H1 (cell line): ENCODE data around the gene MADD. TPM values are rescaled to one million over a fixed set of nuclear protein-coding genes. Genes with fewer than 3 reads are reported as not detected.

Experiments used
- CBX5 ChIP-seq: fragments of 300-800, 300-1000 bp; sonication (generic); IDR thresholded peaks from 2 replicates; pipeline ENCODE4 v1.7.1; 2016; ENCODE audit warnings: antibody characterized with exemption, low read length, low read depth
- polyA plus RNA-seq, 7 experiments: library from polyadenylated mRNA; depleted of rRNA in 3 of 7; stranded (reverse) in 5 of 7; unstranded in 2 of 7; fragments of >200 nt in 5 of 7; fragments of 200-250 nt in 2 of 7; gene quantifications; 1 replicate in 5 of 7; 2 replicates in 1 of 7; 4 replicates in 1 of 7; pipeline versions ENCODE4 v1.2.1 to v1.2.3, GENCODE V29; 2011 to 2013; ENCODE audit warnings: missing spikeins in 2 of 7, mixed read lengths in 2 of 7
- total RNA-seq: library from RNA; stranded (reverse); fragmentation: NEBNext Ultra II Directional; extraction: Animal tissue kit (Norgen Biotek cat#: 25700); gene quantifications from 2 replicates; pipeline ENCODE4 v1.2.1, GENCODE V29; 2021

The MADD gene
- total and polyA plus RNA-seq, 2 of the 8 experiments (the other 6 are each of a cell fraction or from before 2014, with no cell fraction given): 32.5 to 45.4 TPM

- TF ChIP-seq CBX5: no peak
These were observed 22.4 kb upstream of the MADD start (continued) for GRCh38 chr11:47247502-47247901.
